Kidney epithelial cell (primary cell): ENCODE data around the gene TET2. TPM values are rescaled to one million over a fixed set of nuclear protein-coding genes. Genes with fewer than 3 reads are reported as not detected.

ENCODE experiments used
- DNase-seq: peaks from one replicate; pipeline ENCODE4 v3.0.0-alpha.2; 2010; ENCODE audit warnings: low read depth
- H3K27me3 ChIP-seq: 2 replicates; pipeline ENCODE4 v1.6.0; 2011; ENCODE audit warnings: low read length; ENCODE audit not compliant: control insufficient read depth, insufficient read depth
- H3K36me3 ChIP-seq: 2 replicates; pipeline ENCODE4 v1.5.1; 2011; ENCODE audit warnings: low read length; ENCODE audit not compliant: control insufficient read depth, insufficient read depth
- H3K4me3 ChIP-seq: 2 replicates; pipeline ENCODE4 v1.5.1; 2011; ENCODE audit warnings: low read depth, mild to moderate bottlenecking, control low read depth, low read length
- CTCF ChIP-seq: IDR thresholded peaks from 2 replicates; pipeline ENCODE4 v1.5.1; 2011; ENCODE audit warnings: mild to moderate bottlenecking, moderate library complexity, low read length, control low read depth, inconsistent platforms; ENCODE audit not compliant: insufficient read depth, poor library complexity, severe bottlenecking
- total RNA-seq: library from RNA; depleted of rRNA; stranded (reverse); fragments of >200 nt; gene quantifications from 2 replicates; pipeline ENCODE4 v1.2.3, GENCODE V29; 2015

TET2 gene
- total RNA-seq, 1 donor from 2014 or later = 10.4 TPM

GRCh38 chr4:105126311-105127169, 20.1 kb upstream of the TET2 start:
- DNase-seq = no peak
- H3K4me3 ChIP-seq = no peak overlapping the region
- H3K36me3 ChIP-seq = no peaks in the 10 kb centered on the region
- TF ChIP-seq CTCF = no peak
- no peaks in the 10 kb centered on the region for H3K27me3 ChIP-seq

GRCh38 chr4:105127170-105127445, 19.6 kb upstream of the TET2 start:
- Histone ChIP-seq H3K36me3 (no peaks in the 10 kb centered on the region), H3K27me3 (no peaks in the 10 kb centered on the region), H3K4me3 (no peak overlapping the region)
- DNase-seq = no peak
- no peak for TF ChIP-seq CTCF

GRCh38 chr4:105128208-105128607, 18.5 kb upstream of the TET2 start:
- TF ChIP-seq CTCF = no peak

GRCh38 chr4:105129286-105130040, 17.2 kb upstream of the TET2 start:
- no peak for TF ChIP-seq CTCF
- Histone ChIP-seq H3K27me3 (no peaks in the 10 kb centered on the region), H3K4me3 (no peak overlapping the region), H3K36me3 (no peaks in the 10 kb centered on the region)
- DNase-seq = no peak

More at GRCh38 chr4:105128208-105128607, 18.5 kb upstream of the TET2 start:
- H3K27me3 ChIP-seq = no peaks in the 10 kb centered on the region
- no peak for DNase-seq
- H3K36me3 ChIP-seq = no peaks in the 10 kb centered on the region
- no peak overlapping the region for H3K4me3 ChIP-seq

- DNase-seq = no peak
- H3K27me3 ChIP-seq = no peaks in the 10 kb centered on the region
- TF ChIP-seq CTCF = no peak
- H3K4me3 ChIP-seq = no peak overlapping the region
- no peaks in the 10 kb centered on the region for H3K36me3 ChIP-seq
Measured at GRCh38 chr4:105130945-105131344, 15.7 kb upstream of the TET2 start.
